HG03342 (cell line): Measurements from ENCODE around the gene HAL.

ENCODE experiments used
- ATAC-seq: cut with Tn5 transposase; IDR thresholded peaks from one replicate; pipeline ENCODE4 v1.9.1; 2021; ENCODE audit warnings: mild to moderate bottlenecking, moderate library complexity; ENCODE audit not compliant: unreplicated experiment

The HAL gene, protein sequence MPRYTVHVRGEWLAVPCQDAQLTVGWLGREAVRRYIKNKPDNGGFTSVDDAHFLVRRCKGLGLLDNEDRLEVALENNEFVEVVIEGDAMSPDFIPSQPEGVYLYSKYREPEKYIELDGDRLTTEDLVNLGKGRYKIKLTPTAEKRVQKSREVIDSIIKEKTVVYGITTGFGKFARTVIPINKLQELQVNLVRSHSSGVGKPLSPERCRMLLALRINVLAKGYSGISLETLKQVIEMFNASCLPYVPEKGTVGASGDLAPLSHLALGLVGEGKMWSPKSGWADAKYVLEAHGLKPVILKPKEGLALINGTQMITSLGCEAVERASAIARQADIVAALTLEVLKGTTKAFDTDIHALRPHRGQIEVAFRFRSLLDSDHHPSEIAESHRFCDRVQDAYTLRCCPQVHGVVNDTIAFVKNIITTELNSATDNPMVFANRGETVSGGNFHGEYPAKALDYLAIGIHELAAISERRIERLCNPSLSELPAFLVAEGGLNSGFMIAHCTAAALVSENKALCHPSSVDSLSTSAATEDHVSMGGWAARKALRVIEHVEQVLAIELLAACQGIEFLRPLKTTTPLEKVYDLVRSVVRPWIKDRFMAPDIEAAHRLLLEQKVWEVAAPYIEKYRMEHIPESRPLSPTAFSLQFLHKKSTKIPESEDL

GRCh38 chr12:95996034-95996658, at the start of gene HAL:
Gene HAL, minus strand, starts transcription at chr12:95996344. Its CDS starts 434 bp downstream, at chr12:95995910.
- ATAC-seq, result no peak

GRCh38 chr12:96045566-96045965, 49.4 kb upstream of the HAL start:
- ATAC-seq, result no peak

GRCh38 chr12:96044943-96045290, 48.8 kb upstream of the HAL start:
- ATAC-seq, result no peak

GRCh38 chr12:96044017-96044942, 48.1 kb upstream of the HAL start:
- ATAC-seq, result no peak

- no peak for ATAC-seq
These were observed 45.0 kb upstream of the HAL start for GRCh38 chr12:96041181-96041580.

DNA sequence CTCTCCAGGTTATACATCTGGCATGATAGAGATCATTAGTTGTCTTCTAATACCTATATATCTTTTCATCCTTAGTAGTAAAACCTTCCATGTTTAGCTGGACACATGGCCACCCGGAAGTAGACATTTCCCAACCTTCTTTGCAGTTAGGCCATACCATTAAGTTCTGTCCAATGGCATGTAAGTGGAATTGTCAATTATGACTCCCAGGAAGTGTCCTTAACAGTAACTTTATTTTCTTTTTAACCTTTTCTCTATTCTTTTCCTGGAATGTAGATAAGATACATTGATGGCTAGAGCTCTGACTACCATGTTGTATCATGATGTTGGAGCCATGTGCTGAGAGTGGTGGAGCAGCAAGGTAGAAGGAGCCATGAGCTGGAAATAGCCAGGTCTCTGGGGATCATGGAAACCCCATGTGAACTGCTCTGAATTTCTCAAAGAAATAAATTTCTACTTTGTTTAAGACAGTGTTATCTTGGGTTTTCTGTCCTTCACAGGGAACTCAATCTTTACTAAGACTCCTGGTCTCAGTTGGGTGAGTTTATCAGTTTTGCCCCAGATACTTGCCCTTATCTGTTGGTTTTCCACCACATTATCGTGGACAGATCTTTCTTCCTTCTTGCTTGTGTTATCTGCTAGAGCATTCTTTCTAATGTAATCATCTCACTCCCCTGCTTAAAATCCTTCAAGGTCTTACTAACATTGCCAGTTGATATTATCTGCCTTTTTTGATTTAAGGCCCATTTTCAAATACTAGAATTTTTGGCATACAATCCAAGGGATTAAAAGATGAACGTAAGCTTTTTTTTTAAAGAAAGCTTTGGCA, 44.4 kb upstream of the HAL start:
- ATAC-seq, result no peak

GRCh38 chr12:96039516-96039915, 43.4 kb upstream of the HAL start:
- ATAC-seq, result no peak

GRCh38 chr12:96036765-96037455, 40.8 kb upstream of the HAL start:
- ATAC-seq, result no peak

- peak; percentile 87 for ATAC-seq
These were observed 39.4 kb upstream of the HAL start, which contains the start of gene LTA4H for GRCh38 chr12:96035283-96036236. Gene LTA4H, minus strand, starts transcription at chr12:96035587. Its CDS starts 68 bp downstream, at chr12:96035519.

GRCh38 chr12:96034621-96035282, 38.6 kb upstream of the HAL start:
- peak; percentile 22 for ATAC-seq

GRCh38 chr12:96033549-96034389, 37.6 kb upstream of the HAL start:
- ATAC-seq, result no peak

DNA sequence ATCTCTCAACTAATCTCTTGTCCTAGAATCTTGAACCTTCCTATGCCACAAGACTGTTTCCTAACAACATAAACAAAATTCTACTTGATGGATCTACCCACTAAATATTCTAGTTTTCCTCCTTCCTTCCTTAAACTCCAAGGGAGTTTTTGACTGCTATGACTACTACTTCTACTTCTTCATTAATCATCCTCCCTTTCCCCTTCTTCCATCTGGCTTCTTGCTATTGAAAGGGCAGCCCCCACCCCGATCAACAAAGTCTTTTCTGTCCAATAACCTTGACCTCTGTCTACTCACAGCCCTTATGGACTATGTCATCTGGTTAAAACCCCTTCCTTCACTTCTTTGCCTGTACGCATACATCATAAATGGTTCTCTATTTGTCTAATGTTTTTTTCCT, 33.7 kb upstream of the HAL start:
- no peak for ATAC-seq

DNA sequence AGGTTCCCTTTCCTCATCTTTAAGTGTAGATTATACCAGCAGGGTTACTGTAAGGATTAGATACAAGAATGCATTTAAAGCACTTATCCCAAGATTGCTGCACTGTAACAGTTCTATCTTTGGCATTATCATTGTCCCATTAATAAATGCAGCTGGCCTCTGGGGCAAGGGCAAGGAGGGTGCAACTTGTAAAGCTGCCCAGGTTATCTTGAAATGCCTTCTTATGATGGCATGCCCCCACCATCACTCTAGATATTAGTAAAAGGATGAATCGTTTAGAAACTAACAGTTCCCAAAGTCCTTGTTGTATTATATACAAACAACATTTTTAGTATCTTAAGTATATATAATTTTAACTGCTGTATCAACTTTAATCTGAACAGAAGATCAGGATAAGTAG, 32.4 kb upstream of the HAL start:
- ATAC-seq, result no peak

DNA sequence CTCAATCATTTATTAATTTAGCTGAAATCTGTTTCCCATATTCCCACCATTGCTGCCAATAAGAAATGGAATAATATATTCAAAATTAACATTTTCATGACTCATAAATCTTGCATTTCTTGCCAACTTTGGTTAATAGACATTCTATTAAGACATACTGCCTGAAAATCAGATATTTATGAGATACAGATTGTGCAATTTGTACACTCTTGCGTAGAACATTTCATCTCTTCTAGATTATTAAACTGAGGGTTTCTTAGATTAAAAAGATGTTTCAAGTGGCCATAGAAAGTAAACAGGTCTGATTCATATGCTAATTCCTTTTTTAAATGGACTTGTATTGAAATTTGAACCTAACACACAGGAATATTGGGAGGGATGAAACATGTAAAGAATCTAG, 30.2 kb upstream of the HAL start:
- ATAC-seq, result no peak

DNA sequence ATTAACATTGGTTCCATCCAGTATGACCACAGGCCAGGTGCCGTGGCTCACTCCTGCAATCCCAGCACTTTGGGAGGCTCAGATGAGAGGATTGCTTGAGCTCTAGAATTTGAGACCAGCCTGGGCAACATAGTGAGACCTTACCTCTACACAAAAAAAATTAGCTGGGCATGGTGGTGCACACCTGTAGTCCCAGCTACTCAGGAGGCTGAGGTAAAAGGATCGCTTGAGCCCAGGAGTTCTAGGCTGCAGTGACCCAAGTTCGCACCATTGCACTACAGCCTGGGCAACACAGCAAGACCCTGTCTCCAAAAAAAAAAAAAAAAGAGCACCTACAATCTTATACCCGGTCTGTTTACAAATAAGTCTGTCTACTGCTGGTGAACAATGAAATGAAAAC, 29.4 kb upstream of the HAL start:
- ATAC-seq, result no peak

- peak; percentile 92 for ATAC-seq
These were observed 24.3 kb upstream of the HAL start for GRCh38 chr12:96020314-96021003.
